ENCODE results near the gene PLA2G2E.

Gene PLA2G2E, protein sequence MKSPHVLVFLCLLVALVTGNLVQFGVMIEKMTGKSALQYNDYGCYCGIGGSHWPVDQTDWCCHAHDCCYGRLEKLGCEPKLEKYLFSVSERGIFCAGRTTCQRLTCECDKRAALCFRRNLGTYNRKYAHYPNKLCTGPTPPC

DNA sequence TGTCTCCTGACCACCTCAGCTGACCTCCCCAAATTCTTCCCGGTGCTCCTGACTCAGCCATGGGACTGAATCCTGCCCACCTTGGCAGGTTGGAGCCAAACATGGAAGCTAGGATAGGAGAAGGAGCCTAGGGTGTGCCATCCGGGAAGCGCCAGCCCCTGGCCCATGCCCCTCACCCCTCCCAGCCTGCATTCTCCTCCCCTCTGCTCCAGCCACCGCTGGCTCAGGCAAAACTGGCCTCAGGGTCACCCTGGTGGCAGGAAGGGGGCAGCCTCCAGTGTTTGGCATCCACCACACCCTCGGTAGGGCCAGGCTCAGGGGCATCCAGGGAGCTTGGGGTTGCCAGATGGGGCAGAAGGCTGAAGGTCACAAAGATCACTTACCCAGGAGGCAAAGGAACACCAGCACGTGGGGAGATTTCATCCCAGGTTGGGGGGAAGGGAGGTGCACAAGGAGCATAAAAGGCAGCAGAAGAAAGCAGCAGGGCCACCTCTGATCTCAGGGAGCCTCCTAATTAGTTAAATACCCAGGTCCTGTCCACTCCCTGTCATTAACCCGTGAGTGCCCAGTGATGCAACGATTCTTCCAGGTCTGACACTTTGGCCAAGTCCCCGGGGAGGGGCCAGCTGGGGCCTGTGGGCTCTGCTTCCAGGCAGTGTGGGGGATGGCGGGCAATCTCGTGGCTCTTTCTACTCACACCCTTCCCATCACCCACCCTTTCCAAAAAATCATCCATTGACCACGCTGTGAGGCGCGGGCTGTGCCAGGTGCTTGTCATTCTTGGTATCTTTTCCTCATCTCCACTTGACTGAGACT lies at the start of gene PLA2G2E:
Gene PLA2G2E, minus strand, starts transcription at position 481 of the 816 bp plus-strand sequence. Its CDS starts 58 bp downstream, at position 423.
- DNase-seq (ENCODE audit: low spot score) = no peak

- DNase-seq (ENCODE audit: low spot score) = no peak
Observed at GRCh38 chr1:19971664-19972063, 48.2 kb upstream of the PLA2G2E start.

GRCh38 chr1:19969898-19970660 lies 46.7 kb upstream of the PLA2G2E start:
- no peak for DNase-seq (ENCODE audit: low spot score)

DNA sequence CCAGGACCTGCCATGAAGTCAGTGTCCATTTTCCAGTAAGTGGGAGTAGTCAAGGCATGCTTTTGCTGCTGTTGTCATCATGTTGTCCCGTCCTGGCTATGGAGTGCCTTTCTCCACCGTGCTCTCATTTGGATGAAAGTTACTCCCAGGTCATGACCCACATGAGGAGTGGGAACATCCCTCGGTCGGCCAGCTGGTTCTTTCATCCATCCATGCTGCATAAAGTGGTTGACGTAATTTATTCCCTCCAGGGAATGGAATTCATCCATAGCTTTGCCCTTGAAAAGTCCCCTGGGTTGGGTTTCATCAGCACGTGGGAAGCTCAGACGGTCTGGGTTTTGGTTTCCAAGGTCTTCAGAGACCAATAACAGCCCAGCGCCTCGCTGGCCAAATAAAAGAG lies 44.4 kb upstream of the PLA2G2E start:
- no peak for DNase-seq (ENCODE audit: low spot score)

DNA sequence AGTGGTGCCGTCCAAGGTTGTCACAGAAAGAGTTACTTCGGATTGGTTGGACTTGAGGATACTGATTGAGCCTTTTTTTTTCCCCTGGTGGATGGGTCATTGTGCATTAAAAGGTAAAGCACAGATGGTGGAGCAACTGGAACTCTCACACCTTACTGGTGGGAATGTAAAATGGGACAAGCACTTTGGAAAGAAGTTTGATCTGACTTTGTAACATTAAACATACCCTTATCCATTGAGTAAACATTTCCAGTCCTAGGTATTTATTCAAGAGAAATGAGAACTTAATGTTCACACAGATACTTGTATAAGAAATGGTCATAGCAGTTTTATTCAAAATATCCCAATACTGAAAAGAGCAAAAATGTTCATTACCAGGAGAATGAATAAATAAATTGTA lies 41.1 kb upstream of the PLA2G2E start:
- no peak for DNase-seq (ENCODE audit: low spot score)

DNA sequence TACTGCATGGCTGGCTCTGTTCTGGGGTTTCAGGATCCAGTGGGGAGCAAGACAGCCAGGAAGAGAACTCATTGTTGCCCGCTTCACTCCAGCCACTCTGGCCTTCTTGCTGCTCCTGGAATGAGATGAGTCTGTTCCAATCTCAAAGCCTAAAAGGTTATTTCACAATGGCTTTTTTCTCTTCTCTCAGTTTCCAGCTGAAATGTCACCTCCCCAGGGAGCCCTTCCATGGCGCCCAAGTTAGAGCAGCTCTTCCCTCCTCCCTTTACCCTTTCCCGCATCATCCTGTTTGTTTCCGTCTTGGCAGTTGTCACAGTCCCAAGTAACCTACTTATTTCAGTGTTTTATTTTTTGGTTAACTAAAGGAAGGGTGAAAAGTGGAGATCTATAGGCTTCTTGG lies 40.2 kb upstream of the PLA2G2E start:
- no peak for DNase-seq (ENCODE audit: low spot score)

DNA sequence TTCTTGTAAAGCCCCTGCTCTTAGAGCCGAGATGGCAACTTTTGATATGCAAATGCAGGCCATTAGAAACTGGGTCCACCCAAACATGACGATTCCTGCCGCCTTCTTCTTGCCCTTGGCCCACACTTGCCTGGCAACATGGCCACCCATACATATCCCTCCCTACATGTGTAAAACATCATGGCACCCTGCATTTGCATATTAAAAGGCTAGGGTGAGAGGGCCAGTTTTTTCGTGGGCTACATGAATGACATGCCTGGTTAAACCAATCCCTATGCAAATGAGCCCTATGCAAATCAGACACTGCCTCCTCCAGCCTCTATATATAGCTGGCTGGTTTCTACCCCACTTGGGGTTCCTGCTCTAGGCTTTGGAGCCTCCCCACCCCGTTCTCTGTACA lies 37.2 kb upstream of the PLA2G2E start:
- no peak for DNase-seq (ENCODE audit: low spot score)

- no peak for DNase-seq (ENCODE audit: low spot score)
Observed at GRCh38 chr1:19957779-19958178, 34.4 kb upstream of the PLA2G2E start.

DNA sequence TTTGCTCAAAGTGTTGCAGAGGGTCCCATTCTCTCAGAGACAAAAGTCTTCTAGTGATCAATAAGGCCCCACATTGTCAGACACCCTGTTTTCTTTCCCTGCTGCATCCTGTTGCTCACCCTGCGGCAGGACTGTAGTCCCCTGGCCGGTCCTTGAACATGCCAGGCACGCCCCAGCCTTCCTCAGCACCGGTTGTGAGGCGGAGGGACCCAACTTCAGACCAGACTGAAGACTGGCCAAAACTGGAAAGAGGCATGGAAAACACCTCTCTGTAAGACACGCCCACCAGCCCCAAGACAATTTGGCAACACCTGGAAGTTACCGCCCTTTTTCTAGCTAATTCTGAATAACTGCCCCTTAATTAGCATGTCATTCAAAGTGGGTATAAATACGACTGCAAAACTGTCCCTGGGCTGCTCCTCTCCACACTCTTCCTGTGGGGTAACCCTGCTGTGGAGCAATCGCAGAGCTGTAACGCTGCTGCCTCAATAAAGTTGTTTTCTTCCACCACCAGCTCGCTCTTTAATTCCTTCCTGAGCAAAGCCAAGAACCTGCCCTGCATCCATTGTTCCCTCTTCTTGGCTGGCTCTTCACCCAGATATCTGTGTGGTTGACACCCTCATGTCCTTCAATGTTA lies 32.2 kb upstream of the PLA2G2E start:
- DNase-seq (ENCODE audit: low spot score) = no peak

DNA sequence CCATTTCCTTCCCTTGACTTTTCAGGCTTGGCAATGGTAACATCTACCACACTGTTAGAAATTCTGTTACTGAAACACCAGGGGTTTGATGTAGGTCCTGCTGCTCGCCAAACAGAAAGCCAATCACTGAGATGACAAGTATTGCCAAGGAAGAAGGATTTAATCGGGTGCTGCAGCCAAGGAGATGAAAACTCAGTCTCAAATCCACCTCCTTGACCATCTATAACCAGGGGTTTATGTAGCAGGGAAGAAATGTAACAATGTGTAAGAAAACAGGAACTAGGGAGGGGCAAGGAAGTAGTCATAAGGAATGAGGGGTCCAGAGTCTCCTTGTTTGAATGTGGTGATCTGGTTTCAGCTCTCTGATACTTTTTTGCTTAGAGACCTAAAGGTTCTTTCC lies 30.6 kb upstream of the PLA2G2E start:
- no peak for DNase-seq (ENCODE audit: low spot score)

DNA sequence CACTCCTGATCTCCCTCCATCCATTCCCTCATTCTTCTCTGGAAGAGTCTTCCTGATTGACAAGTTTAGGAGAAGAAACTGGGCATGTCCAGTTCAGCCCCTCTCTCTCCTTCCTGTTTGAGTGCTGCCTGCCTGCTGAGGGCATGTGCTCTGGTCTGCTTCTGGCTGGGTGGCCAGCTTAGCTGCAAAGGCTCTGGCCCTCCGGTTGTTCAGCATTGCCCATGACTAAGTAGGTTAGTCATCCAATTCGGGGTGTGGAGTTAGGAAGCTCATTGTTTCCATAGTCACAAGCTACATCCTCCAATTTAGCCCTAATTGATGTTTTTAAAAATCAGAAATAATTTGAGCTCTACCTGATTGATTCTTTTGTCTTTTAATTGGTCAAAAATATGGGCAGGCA lies 25.6 kb upstream of the PLA2G2E start:
- DNase-seq (ENCODE audit: low spot score) = no peak

GRCh38 chr1:19946971-19947370 lies 23.6 kb upstream of the PLA2G2E start:
- no peak for DNase-seq (ENCODE audit: low spot score)

DNA sequence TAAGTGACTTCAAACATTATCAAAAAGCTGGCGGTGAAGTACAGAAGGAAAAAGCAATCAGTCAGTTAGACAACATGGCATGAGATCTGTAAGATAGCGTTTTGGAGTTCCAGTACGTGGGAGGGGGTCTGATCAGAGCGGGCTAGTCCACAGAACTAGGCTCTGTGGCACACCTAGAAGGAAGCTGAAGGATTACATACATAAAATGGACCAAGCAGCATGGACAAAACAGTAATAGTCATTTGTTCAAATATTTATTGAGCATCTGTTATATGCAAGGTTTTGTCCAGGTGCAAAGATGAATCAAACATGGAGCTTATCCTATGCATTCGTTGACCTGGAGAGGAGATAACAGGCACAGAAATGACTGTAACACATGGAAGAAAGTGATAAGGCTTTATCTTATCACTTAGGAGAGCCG lies 22.9 kb upstream of the PLA2G2E start:
- no peak for DNase-seq (ENCODE audit: low spot score)

GRCh38 chr1:19945914-19946313 lies 22.5 kb upstream of the PLA2G2E start:
- DNase-seq (ENCODE audit: low spot score) = no peak

- no peak for DNase-seq (ENCODE audit: low spot score)
Observed at GRCh38 chr1:19942657-19943056, 19.2 kb upstream of the PLA2G2E start.

DNA sequence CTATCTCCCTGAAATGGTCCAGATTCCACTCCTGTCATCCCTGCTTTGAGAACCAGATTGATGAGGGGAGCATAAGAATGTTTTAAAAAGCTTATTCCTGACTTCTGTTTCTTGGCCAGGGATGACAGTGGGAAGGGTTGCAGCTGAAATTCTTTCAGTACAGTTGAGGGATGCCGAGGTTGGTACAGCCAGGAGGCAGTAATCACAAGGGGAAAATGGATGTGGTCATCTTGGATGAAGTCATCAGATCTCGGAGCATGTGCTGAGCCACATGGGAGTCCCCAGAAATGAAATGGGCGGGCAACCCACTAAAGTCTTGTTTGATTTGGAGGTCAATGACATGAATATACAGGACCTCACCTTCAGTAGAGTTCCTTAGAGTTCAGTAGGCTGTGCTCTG lies 18.7 kb upstream of the PLA2G2E start:
- DNase-seq (ENCODE audit: low spot score) = no peak

DNA sequence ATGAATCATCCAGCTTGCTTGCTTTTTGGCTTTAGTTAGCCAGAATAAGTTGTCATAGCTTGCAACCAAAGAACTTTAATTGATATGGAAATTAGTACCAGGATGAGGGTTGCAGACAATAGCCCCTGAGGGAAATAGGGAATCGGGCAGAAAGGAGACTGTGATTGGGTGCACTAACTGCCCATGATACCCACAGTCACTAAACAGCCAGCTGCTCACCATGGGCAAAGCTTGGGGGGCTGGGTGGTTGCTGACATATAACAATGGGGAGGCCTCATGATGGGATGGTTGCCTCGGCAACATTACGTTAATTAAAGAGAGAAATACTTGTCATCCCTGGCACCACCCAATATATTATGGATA lies 17.8 kb upstream of the PLA2G2E start:
- no peak for DNase-seq (ENCODE audit: low spot score)

GRCh38 chr1:19940486-19941205 lies 17.2 kb upstream of the PLA2G2E start:
- DNase-seq (ENCODE audit: low spot score) = no peak

- no peak for DNase-seq (ENCODE audit: low spot score)
Observed at GRCh38 chr1:19938472-19938871, 15.1 kb upstream of the PLA2G2E start.

DNA sequence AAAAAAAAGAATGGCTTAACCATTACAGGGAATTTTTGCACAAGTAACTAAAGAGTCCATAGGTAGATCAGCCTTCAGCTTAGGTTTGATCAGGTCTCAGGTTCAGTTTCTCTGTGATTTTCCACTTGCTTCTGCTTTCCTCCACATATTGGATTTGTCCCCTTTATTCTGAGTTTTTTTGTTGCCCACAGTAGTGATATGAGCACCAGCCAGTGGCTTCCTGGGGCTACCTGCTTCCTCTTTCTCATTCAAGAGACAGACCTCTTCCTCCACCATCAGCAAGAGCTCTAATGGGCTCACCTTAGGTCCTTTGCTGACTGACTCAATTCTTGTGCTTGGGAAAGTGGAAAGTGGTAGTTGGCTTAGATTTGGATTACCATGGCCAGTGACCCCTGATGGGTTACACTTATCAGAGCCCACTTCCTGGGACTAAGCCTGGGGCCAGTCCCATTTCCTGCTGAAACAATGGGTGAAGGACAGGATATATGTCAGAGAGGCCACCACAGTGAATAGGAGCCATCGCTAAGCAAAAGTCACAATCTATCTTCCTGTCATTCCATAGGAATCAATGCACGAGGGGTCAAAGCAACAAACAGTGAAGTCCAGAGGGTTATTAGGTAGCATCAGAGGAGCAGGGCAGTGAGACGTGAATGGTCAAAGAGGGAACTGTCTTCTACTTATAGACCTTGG lies 12.8 kb upstream of the PLA2G2E start:
- DNase-seq (ENCODE audit: low spot score) = no peak

DNA sequence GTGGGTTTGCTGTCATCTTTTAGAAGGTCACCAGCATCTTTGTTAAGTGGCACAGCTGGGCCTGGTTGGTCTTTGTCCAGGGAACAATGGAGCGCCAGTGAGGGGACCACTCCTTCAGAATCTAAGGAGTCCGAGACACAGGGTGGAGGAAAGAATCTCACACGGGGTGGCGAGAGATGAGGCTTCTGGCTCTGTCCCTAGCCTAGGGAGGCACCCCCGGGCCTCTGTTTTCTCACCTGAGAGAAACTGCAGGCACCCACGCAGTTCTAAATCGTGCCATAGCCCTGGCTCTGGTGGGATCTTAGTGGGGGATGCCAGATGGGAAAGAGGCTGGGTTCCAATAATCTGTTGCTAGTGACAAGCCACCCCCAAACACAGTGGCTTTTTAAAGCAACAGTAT lies 10.9 kb upstream of the PLA2G2E start:
- no peak for DNase-seq (ENCODE audit: low spot score)
